GM12872 (cell line): ENCODE data around the gene ITGA8.

Source experiments
- TF ChIP-seq, protein P1 (sequence below): IDR thresholded peaks from 3 replicates; pipeline ENCODE4 v1.5.1; 2011; ENCODE audit warnings: low read depth, mild to moderate bottlenecking, low read length, moderate library complexity; ENCODE audit not compliant: insufficient read depth

ITGA8 gene

DNA sequence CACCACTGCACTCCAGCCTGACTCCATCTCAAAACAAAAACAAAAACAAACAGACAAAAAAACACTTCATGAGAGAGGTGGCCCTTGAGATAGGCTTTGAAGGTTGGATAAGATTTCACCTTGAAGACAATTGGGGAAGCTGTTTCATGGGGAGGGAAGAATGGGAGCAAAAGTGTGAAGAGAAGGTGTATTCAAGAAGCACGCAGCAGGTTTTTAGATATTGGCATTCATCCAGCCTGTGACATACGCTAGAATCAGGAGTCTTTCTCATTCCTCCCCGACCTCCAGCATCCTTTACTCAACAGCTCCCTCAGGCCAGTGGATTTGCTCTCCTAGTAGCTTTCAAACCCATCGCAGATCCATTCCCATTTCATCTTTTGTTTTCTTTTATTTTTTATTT is 232.3 kb downstream of the ITGA8 start:
- TF ChIP-seq, protein P1, sequence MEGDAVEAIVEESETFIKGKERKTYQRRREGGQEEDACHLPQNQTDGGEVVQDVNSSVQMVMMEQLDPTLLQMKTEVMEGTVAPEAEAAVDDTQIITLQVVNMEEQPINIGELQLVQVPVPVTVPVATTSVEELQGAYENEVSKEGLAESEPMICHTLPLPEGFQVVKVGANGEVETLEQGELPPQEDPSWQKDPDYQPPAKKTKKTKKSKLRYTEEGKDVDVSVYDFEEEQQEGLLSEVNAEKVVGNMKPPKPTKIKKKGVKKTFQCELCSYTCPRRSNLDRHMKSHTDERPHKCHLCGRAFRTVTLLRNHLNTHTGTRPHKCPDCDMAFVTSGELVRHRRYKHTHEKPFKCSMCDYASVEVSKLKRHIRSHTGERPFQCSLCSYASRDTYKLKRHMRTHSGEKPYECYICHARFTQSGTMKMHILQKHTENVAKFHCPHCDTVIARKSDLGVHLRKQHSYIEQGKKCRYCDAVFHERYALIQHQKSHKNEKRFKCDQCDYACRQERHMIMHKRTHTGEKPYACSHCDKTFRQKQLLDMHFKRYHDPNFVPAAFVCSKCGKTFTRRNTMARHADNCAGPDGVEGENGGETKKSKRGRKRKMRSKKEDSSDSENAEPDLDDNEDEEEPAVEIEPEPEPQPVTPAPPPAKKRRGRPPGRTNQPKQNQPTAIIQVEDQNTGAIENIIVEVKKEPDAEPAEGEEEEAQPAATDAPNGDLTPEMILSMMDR: no peak

DNA sequence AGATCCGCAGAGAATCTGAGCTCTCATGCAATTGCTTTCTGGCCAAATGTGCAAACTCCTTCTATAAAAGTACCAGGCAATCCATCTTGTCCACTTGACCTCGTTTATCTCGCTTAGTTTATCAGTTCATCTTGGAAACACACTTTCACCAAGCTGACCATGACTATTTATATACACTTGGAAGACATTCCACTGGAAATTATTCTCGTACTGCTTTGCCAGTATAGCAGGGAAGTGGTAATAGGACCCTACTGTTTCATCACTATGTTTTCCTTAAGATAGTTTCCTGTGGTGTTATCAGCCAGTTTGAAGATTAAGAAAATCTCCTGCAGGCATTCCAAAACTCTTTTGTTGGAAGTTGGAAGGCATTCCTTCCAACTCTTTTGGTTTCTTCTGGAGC is 233.3 kb downstream of the ITGA8 start:
- TF ChIP-seq, protein P1: no peak

DNA sequence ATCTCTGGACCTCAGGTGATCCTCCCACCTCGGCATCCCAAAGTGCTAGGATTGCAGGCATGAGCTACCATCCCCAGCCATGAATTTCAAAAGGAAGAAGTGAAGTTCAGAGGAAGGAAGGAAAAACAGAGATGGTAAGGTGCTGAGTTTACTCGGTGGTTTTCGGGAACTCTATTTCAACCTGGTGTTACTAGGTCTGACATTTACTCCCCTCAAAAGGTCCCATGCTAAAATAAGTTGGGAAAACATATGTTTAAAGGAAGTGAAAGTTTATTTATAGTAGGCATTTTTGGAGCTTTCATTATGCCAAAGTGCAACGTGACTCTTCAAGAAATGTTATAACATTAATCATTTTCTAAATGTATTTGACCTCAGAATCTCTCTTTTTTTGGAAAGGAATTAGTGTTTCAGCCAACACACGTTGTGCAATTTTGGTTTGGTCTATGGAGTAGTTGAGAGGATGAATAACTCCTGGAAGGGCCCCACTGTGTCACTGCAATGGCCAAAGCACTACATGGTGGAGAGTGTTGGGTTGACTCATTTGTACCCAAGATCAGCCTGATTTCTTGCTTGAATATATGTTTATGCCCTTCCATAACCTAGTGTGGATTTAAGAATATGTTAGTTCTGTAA is 233.9 kb downstream of the ITGA8 start:
- TF ChIP-seq, protein P1: no peak

DNA sequence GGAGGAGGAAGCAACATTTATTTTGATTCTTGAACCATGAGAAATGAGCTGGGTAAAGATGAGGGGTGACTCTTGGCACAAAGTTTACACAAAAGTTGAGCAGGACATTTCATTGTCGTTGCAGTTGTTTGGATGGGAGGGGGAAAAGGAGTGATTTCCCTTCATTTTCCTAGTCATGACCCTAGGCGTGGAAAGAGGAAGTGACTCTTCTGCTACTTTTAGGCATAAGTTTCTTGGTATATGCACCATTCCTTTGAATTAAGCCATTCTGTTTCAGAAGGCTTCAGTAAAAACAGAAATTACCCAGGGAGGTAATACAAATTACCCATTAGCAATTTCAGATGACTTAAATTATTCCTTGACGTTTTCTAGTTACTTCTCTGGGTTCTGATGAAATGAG is 234.7 kb downstream of the ITGA8 start:
- TF ChIP-seq, protein P1: no peak

DNA sequence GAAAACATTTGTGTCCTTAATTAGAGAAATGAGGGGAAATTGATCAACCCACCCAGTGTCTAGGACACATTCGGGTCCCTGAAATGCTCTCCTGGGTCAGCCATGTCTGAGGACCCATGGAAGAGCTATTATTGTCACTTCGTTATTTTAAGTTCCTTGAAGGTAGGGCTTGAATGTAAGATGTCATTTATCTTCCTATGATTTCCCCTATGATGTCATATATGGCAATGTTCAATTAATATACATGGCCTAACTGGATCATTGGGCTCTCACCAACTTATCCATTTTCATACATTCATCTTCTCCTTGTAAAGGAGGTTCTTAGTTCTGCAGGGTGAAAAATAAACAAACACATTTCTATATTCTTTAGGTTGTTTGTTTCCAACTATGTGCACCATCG is 235.6 kb downstream of the ITGA8 start:
- TF ChIP-seq, protein P1: no peak

DNA sequence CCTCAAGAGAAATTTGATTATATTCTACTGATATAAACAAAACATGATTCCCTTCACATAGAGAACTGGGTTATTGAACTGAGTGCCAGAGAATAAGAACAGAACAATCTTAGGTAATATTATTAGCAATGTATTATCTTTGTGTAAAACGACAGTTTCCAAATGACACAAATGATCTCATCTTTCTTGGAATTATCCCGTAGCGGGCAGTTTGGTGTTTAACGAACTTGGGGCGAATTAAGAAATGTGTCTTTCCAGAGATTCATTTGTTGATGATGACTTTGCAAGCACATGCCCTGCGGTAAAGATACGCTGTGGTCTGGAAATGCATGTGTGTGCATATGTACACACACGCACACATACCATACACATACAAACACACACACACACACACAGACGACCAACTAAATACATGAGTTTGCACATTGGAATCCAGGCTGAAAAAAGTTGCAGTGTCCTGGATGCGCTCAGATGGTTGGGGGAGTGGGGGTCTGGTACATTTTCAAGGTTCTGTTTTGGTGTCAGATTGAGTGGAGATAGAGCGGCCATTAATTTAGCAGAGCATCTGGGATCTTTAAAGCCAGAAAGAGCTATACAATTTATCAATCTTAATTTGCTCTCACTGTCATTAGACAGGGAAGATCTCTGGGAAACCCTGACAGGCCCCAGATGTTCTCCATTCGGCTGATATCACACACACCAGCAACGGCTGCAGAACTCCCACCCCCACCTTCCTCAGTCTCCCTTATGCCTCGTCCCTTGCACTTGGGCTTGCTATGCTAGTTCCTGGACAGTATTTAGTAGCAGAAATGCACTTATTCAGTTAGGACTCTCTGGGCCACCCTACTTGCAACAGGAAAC is 236.3 kb downstream of the ITGA8 start:
- TF ChIP-seq, protein P1: no peak

DNA sequence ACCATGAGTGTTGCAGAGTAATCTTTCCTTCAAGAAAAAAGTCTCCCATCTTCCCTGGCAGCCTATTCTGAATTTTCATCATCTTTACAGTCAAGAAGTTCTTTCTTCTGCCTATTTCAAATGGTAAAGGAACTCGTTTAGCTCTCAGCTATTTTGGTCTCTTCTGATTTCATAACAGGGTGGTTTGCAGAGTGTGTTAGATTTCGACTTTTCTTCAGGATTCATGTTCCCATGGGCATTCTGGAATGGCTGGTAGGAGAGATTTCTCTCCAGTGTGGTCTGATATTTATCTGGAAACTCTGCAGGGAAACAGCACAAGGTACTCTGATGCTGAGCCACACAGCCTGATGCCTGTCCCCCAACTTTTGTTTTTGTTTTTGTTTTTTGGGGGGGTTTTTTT is 237.6 kb downstream of the ITGA8 start:
- TF ChIP-seq, protein P1: no peak
